Astrocyte of the spinal cord (primary cell): ENCODE results near the gene DNAJC5.

Source experiments
- DNase-seq: peaks from one replicate; pipeline ENCODE4 v3.0.0; 2011; ENCODE audit warnings: low read depth, low spot score
- H3K4me3 ChIP-seq: 2 replicates; pipeline ENCODE4 v1.5.1; 2011; ENCODE audit warnings: low read depth, mild to moderate bottlenecking, low read length, moderate library complexity
- CTCF ChIP-seq: IDR thresholded peaks from 2 replicates; pipeline ENCODE4 v1.5.1; 2012; ENCODE audit warnings: low read depth, mild to moderate bottlenecking, low read length, inconsistent platforms
- in situ Hi-C: cut with HindIII; loops from 2 replicates; pipeline ENCODE4 v1.10.0; 2017; ENCODE audit warnings: low sequenced_read_pairs

The DNAJC5 gene

GRCh38 chr20:63941282-63942081, 46.6 kb downstream of the DNAJC5 start:
- no peak overlapping the region for H3K4me3 ChIP-seq
- in situ Hi-C loops = no loop called here
- no peak for TF ChIP-seq CTCF
- DNase-seq = no peak

- no peak overlapping the region for H3K4me3 ChIP-seq
- no peak for TF ChIP-seq CTCF
- in situ Hi-C loops = no loop called here
- peak; percentile 34 for DNase-seq
These were observed 47.5 kb downstream of the DNAJC5 start for GRCh38 chr20:63942250-63942951.

GRCh38 chr20:63942969-63943807, 48.3 kb downstream of the DNAJC5 start:
- in situ Hi-C loops = no loop called here
- no peak for DNase-seq
- TF ChIP-seq CTCF = no peak
- no peak overlapping the region for H3K4me3 ChIP-seq

- no peak for TF ChIP-seq CTCF
- H3K4me3 ChIP-seq = no peak overlapping the region
- DNase-seq = no peak
- in situ Hi-C loops = no loop called here
These were observed 48.8 kb downstream of the DNAJC5 start for GRCh38 chr20:63943808-63944077.

- in situ Hi-C loops = no loop called here
- no peak for DNase-seq
- no peak overlapping the region for H3K4me3 ChIP-seq
- TF ChIP-seq CTCF = no peak
These were observed 49.4 kb downstream of the DNAJC5 start for GRCh38 chr20:63944078-63944941.
